Astrocyte (in vitro differentiated cells and primary cell): ENCODE measurements around the gene CA12. TPM values are rescaled to one million over a fixed set of nuclear protein-coding genes. Genes with fewer than 3 reads are reported as not detected.

Source experiments
- DNase-seq: peaks from one replicate; pipeline ENCODE4 v3.0.0-alpha.2; 2010; ENCODE audit warnings: low read depth
- FAIRE-seq: peaks from 2 replicates; lab custom pipeline; 2011; peaks lifted over from hg19 to GRCh38; lab: Jason Lieb, UNC
- H2AFZ ChIP-seq: 2 replicates; pipeline ENCODE4 v1.6.0; 2012; ENCODE audit warnings: low read depth, low read length, inconsistent platforms
- H3K27ac ChIP-seq: 2 replicates; pipeline ENCODE4 v1.5.1; 2011; ENCODE audit warnings: low read depth, low read length, inconsistent platforms
- H3K27me3 ChIP-seq: 2 replicates; pipeline ENCODE4 v1.6.0; 2011; ENCODE audit warnings: low read length, inconsistent platforms; ENCODE audit not compliant: insufficient read depth
- H3K36me3 ChIP-seq: 2 replicates; pipeline ENCODE4 v1.5.1; 2011; ENCODE audit warnings: low read length, inconsistent platforms; ENCODE audit not compliant: insufficient read depth
- H3K4me1 ChIP-seq: 2 replicates; pipeline ENCODE4 v1.5.1; 2011; ENCODE audit warnings: low read length, inconsistent platforms; ENCODE audit not compliant: insufficient read depth
- H3K4me2 ChIP-seq: 2 replicates; pipeline ENCODE4 v1.6.0; 2012; ENCODE audit warnings: low read length, inconsistent platforms
- H3K4me3 ChIP-seq: 2 replicates; pipeline ENCODE4 v1.5.1; 2011; ENCODE audit warnings: low read depth, mild to moderate bottlenecking, low read length, inconsistent platforms; ENCODE audit not compliant: insufficient read depth
- H3K79me2 ChIP-seq: 2 replicates; pipeline ENCODE4 v1.6.0; 2012; ENCODE audit warnings: mild to moderate bottlenecking, low read length, inconsistent platforms; ENCODE audit not compliant: insufficient read depth
- H3K9ac ChIP-seq: 2 replicates; pipeline ENCODE4 v1.6.0; 2012; ENCODE audit warnings: mild to moderate bottlenecking, low read length, inconsistent platforms
- H3K9me3 ChIP-seq: 2 replicates; pipeline ENCODE4 v1.5.1; 2012; ENCODE audit warnings: low read depth, mild to moderate bottlenecking, low read length, inconsistent platforms; ENCODE audit not compliant: insufficient read depth
- H4K20me1 ChIP-seq: 2 replicates; pipeline ENCODE4 v1.6.0; 2012; ENCODE audit warnings: low read length, inconsistent platforms; ENCODE audit not compliant: insufficient read depth
- H3K27ac Mint-ChIP-seq: one replicate; pipeline ENCODE4 v1.8.0; 2021; ENCODE audit warnings: mild to moderate bottlenecking, mixed read lengths; ENCODE audit not compliant: unreplicated experiment
- H3K27me3 Mint-ChIP-seq: one replicate; pipeline ENCODE4 v1.8.0; 2021; ENCODE audit warnings: low read depth, mixed read lengths; ENCODE audit not compliant: unreplicated experiment
- H3K36me3 Mint-ChIP-seq: one replicate; pipeline ENCODE4 v1.8.0; 2021; ENCODE audit warnings: low read depth, mixed read lengths; ENCODE audit not compliant: unreplicated experiment
- H3K4me1 Mint-ChIP-seq: one replicate; pipeline ENCODE4 v1.8.0; 2021; ENCODE audit warnings: low read depth, mixed read lengths; ENCODE audit not compliant: unreplicated experiment
- H3K4me3 Mint-ChIP-seq: one replicate; pipeline ENCODE4 v1.8.0; 2021; ENCODE audit warnings: mild to moderate bottlenecking, moderate library complexity, mixed read lengths; ENCODE audit not compliant: unreplicated experiment
- H3K9me3 Mint-ChIP-seq: one replicate; pipeline ENCODE4 v1.8.0; 2021; ENCODE audit warnings: mild to moderate bottlenecking, mixed read lengths; ENCODE audit not compliant: unreplicated experiment
- EZH2 ChIP-seq: IDR thresholded peaks from 2 replicates; pipeline ENCODE4 v1.6.1; 2012; ENCODE audit warnings: mild to moderate bottlenecking, low read length, inconsistent platforms; ENCODE audit not compliant: insufficient read depth
- total RNA-seq: library from RNA; stranded (reverse); gene quantifications from 2 replicates; pipeline ENCODE4 v1.2.1, GENCODE V29; 2021
- TF ChIP-seq, protein P1 (sequence below): IDR thresholded peaks from 2 replicates; pipeline ENCODE4 v1.5.1; 2011; ENCODE audit warnings: low read depth, mild to moderate bottlenecking, inconsistent platforms, low read length, moderate library complexity; ENCODE audit not compliant: insufficient read depth

The CA12 gene
- total RNA-seq, 1 donor from 2014 or later: 0.54 TPM

- Histone ChIP-seq H4K20me1 (no peaks in the 10 kb centered on the region), H3K9ac (no peak overlapping the region), H3K79me2 (no peaks in the 10 kb centered on the region), H2AFZ (no peak overlapping the region), H3K36me3 (no peaks in the 10 kb centered on the region), H3K27me3 (peaks cover 2% of the 10 kb centered on the region), H3K27ac (no peak overlapping the region), H3K4me1 (no peaks in the 10 kb centered on the region), H3K4me2 (no peak overlapping the region), H3K4me3 (no peak overlapping the region), H3K9me3 (no peaks in the 10 kb centered on the region)
- H3K4me3 Mint-ChIP-seq: no peak overlapping the region
- DNase-seq: no peak
- H3K9me3 Mint-ChIP-seq: peaks cover 2% of the 10 kb centered on the region
- H3K27me3 Mint-ChIP-seq: peaks cover 28% of the 10 kb centered on the region
- FAIRE-seq: no peak
- H3K27ac Mint-ChIP-seq: no peak overlapping the region
- no peaks in the 10 kb centered on the region for H3K4me1 Mint-ChIP-seq
- TF ChIP-seq, protein P1, sequence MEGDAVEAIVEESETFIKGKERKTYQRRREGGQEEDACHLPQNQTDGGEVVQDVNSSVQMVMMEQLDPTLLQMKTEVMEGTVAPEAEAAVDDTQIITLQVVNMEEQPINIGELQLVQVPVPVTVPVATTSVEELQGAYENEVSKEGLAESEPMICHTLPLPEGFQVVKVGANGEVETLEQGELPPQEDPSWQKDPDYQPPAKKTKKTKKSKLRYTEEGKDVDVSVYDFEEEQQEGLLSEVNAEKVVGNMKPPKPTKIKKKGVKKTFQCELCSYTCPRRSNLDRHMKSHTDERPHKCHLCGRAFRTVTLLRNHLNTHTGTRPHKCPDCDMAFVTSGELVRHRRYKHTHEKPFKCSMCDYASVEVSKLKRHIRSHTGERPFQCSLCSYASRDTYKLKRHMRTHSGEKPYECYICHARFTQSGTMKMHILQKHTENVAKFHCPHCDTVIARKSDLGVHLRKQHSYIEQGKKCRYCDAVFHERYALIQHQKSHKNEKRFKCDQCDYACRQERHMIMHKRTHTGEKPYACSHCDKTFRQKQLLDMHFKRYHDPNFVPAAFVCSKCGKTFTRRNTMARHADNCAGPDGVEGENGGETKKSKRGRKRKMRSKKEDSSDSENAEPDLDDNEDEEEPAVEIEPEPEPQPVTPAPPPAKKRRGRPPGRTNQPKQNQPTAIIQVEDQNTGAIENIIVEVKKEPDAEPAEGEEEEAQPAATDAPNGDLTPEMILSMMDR: no peak
- TF ChIP-seq EZH2: no peak
- H3K36me3 Mint-ChIP-seq: no peaks in the 10 kb centered on the region
Measured at GRCh38 chr15:63412551-63412950, 30.9 kb upstream of the CA12 start.

DNA sequence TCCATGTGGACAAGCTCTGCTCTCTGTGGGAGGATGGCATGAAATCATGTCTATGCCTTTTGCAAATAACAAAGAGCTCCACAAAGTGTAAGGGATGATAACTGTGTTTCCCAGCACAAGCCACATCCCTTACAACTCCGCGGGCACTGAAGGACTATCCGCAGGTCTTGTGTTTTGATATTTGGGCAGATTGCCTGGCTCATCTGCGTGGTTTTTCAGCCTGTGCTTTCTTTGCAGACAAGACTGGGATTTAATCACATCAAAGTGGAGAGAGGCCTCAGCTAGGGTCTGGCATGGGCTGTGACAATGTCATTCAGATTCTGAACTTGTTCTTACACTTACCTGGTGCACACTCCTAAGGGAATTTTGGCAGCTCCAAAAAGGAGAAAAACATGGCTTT is 30.2 kb upstream of the CA12 start:
- Histone ChIP-seq H4K20me1 (no peaks in the 10 kb centered on the region), H3K9me3 (no peaks in the 10 kb centered on the region), H3K4me3 (no peak overlapping the region), H3K79me2 (no peaks in the 10 kb centered on the region), H2AFZ (no peak overlapping the region), H3K9ac (no peak overlapping the region), H3K36me3 (no peaks in the 10 kb centered on the region), H3K4me2 (no peak overlapping the region), H3K27ac (no peak overlapping the region), H3K4me1 (no peaks in the 10 kb centered on the region), H3K27me3 (peaks cover 2% of the 10 kb centered on the region)
- Mint-ChIP-seq H3K27me3 (peaks cover 26% of the 10 kb centered on the region), H3K9me3 (peaks cover 2% of the 10 kb centered on the region), H3K4me1 (no peaks in the 10 kb centered on the region), H3K36me3 (no peaks in the 10 kb centered on the region), H3K27ac (no peak overlapping the region), H3K4me3 (no peak overlapping the region)
- DNase-seq: no peak
- FAIRE-seq: no peak
- no peak for TF ChIP-seq EZH2
- TF ChIP-seq, protein P1: no peak

DNA sequence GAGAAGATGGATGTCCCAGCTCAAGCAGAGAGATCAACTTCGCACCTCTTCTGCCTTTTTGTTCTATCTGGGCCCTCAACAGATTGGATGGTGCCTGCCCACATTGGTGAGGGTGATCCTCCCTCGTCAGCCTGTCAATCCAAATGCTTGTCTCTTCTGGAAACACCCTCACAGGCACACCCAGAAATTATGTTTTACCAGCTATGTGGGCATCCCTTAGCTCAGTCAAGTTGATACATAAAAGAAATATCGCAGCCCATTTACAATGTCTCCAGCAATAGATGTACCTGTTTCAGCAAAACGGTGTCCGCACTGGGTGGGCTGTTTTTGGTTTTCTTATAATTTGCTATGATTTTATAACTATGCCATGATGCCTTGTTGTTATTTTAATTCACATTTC is 27.5 kb upstream of the CA12 start:
- DNase-seq: no peak
- no peak overlapping the region for H3K4me3 Mint-ChIP-seq
- no peak overlapping the region for H3K9ac ChIP-seq
- no peak overlapping the region for H2AFZ ChIP-seq
- H3K79me2 ChIP-seq: no peaks in the 10 kb centered on the region
- peaks cover 3% of the 10 kb centered on the region for H3K4me1 ChIP-seq
- H3K9me3 ChIP-seq: no peaks in the 10 kb centered on the region
- H3K4me2 ChIP-seq: no peak overlapping the region
- no peaks in the 10 kb centered on the region for H3K36me3 ChIP-seq
- H3K36me3 Mint-ChIP-seq: no peaks in the 10 kb centered on the region
- H3K27ac Mint-ChIP-seq: no peak overlapping the region
- no peak overlapping the region for H3K4me3 ChIP-seq
- H4K20me1 ChIP-seq: no peaks in the 10 kb centered on the region
- H3K9me3 Mint-ChIP-seq: no peaks in the 10 kb centered on the region
- H3K27me3 Mint-ChIP-seq: peaks cover 24% of the 10 kb centered on the region
- peaks cover 2% of the 10 kb centered on the region for H3K27me3 ChIP-seq
- TF ChIP-seq, protein P1: no peak
- no peak for TF ChIP-seq EZH2
- no peak overlapping the region for H3K27ac ChIP-seq
- no peaks in the 10 kb centered on the region for H3K4me1 Mint-ChIP-seq
- FAIRE-seq: no peak
